K562 (cell line): ENCODE data around the gene UCKL1. TPM values are rescaled to one million over a fixed set of nuclear protein-coding genes. Genes with fewer than 3 reads are reported as not detected.

Experiments
- ATAC-seq: fragments of 200-7000 bp; cut with Tn5 transposase; 3 replicates; pipeline ENCODE4 v1.9.1; 2020; ENCODE audit warnings: moderate library complexity
- BruUV-seq: library from RNA; stranded (reverse); fragments of 400-500 nt; replicated peaks from 2 replicates; lab custom pipeline; 2021; lab: Mats Ljungman, UMichigan
- CTCF ChIA-PET: fragments of 300-600 bp; formaldehyde crosslinking; extraction: SDS; loops from one replicate; lab custom pipeline; 2021; ENCODE audit warnings: low intra/inter-chr PET ratio; lab: Yijun Ruan, JAX
- POLR2A ChIA-PET: fragments of 300-600, 350-650 bp; sonication (Branson Sonifier 250); formaldehyde crosslinking; extraction: SDS; loops from one replicate; lab custom pipeline; 2021; ENCODE audit warnings: antibody characterized with exemption, inconsistent platforms; lab: Yijun Ruan, JAX
- DNase-seq, 4 experiments: peaks; one replicate each; pipeline versions ENCODE4 v3.0.0 to v3.0.0-alpha.2; 2011 to 2018; ENCODE audit warnings: low spot score in 3 of 4, mixed read lengths in 3 of 4; ENCODE audit errors: extremely low read depth in 1 of 4
- FAIRE-seq: peaks from 2 replicates; lab custom pipeline; 2011; peaks lifted over from hg19 to GRCh38; lab: Jason Lieb, UNC
- H2AFZ ChIP-seq: 2 replicates; pipeline ENCODE4 v1.6.0; 2011; ENCODE audit warnings: low read depth, low read length, control low read depth, inconsistent platforms
- H3K27ac ChIP-seq: fragments of 200-600 bp; 3 replicates; pipeline ENCODE4 v1.8.0; 2011; ENCODE audit warnings: low read depth, mild to moderate bottlenecking, control low read depth, inconsistent platforms, low read length, moderate library complexity, mixed read lengths; ENCODE audit errors: extremely low read depth
- H3K27me3 ChIP-seq, 2 experiments: fragments of 300-600 bp in 1 of 2; 2 replicates in 1 of 2; 3 replicates in 1 of 2; pipeline versions ENCODE4 v1.6.0 to v1.8.0; 2011; ENCODE audit warnings: inconsistent platforms in 2 of 2, low read length in 2 of 2, mild to moderate bottlenecking in 1 of 2, mixed read lengths in 1 of 2, moderate library complexity in 1 of 2; ENCODE audit not compliant: control insufficient read depth in 2 of 2, insufficient read depth in 2 of 2
- H3K36me3 ChIP-seq: fragments of 300-600 bp; 3 replicates; pipeline ENCODE4 v1.8.0; 2011; ENCODE audit warnings: mild to moderate bottlenecking, low read length, inconsistent platforms; ENCODE audit not compliant: control insufficient read depth, insufficient read depth
- H3K4me1 ChIP-seq, 2 experiments: fragments of 200-600 bp in 1 of 2; replicated peaks in 1 of 2; 2 replicates in 1 of 2; 3 replicates in 1 of 2; pipeline versions ENCODE4 v1.5.1 to v1.8.0; 2011; ENCODE audit warnings: inconsistent platforms in 2 of 2, low read length in 2 of 2, mild to moderate bottlenecking in 1 of 2, mixed read lengths in 1 of 2, moderate library complexity in 1 of 2; ENCODE audit not compliant: control insufficient read depth in 2 of 2, insufficient read depth in 2 of 2
- H3K4me2 ChIP-seq: 2 replicates; pipeline ENCODE4 v1.6.1; 2011; ENCODE audit warnings: low read length, control low read depth, inconsistent platforms, mixed read lengths; ENCODE audit not compliant: insufficient read depth
- H3K4me3 ChIP-seq: fragments of 200-600 bp; sonication (generic), shearing (Covaris generic); 2 replicates; pipeline ENCODE4 v1.5.1; 2016; ENCODE audit warnings: control low read depth, inconsistent platforms
- H3K79me2 ChIP-seq: fragments of 200-600 bp; 3 replicates; pipeline ENCODE4 v1.8.0; 2011; ENCODE audit warnings: low read length, inconsistent platforms; ENCODE audit not compliant: control insufficient read depth, insufficient read depth
- H3K9ac ChIP-seq, 2 experiments: 2 replicates each; pipeline versions ENCODE4 v1.6.0 to v1.6.1; 2011; ENCODE audit warnings: low read depth in 2 of 2, low read length in 2 of 2, control low read depth in 1 of 2, inconsistent platforms in 1 of 2, mild to moderate bottlenecking in 1 of 2, mixed read lengths in 1 of 2; ENCODE audit not compliant: insufficient read depth in 1 of 2
- H3K9me1 ChIP-seq: one replicate; pipeline ENCODE4 v1.6.0; 2011; ENCODE audit warnings: inconsistent platforms, mild to moderate bottlenecking, low read length, moderate library complexity; ENCODE audit not compliant: control insufficient read depth, insufficient read depth
- H3K9me3 ChIP-seq: replicated peaks from 2 replicates; pipeline ENCODE4 v1.5.1; 2011; ENCODE audit warnings: low read depth, low read length, inconsistent platforms; ENCODE audit not compliant: control insufficient read depth, insufficient read depth
- H4K20me1 ChIP-seq: replicated peaks from 2 replicates; pipeline ENCODE4 v1.6.1; 2011; ENCODE audit warnings: low read length, inconsistent platforms, mixed read lengths; ENCODE audit not compliant: control insufficient read depth, insufficient read depth
- FIP1L1 ChIP-seq: fragments of 200-400 bp; formaldehyde crosslinking; IDR thresholded peaks from 2 replicates; pipeline ENCODE4 v1.6.1; 2018; ENCODE audit warnings: mild to moderate bottlenecking, low read depth, low read length; ENCODE audit not compliant: poor library complexity, severe bottlenecking
- HINFP ChIP-seq: fragments of 450-650 bp; conservative IDR thresholded peaks from 2 replicates; pipeline ENCODE4 v1.6.1; 2016; ENCODE audit warnings: missing genetic modification characterization, low read depth, mild to moderate bottlenecking, control low read depth, missing compliant biosample characterization
- MYC ChIP-seq, 2 experiments: fragments of 250-450 bp in 1 of 2; sonication (Bioruptor Pico) in 1 of 2; IDR thresholded peaks; 2 replicates each; pipeline versions ENCODE4 v1.5.1 to v1.6.1; 2012 to 2021; ENCODE audit warnings: low read depth in 2 of 2, borderline replicate concordance in 1 of 2, improper control_type of control experiment in 1 of 2, low read length in 1 of 2, mild to moderate bottlenecking in 1 of 2, moderate library complexity in 1 of 2
- POLR2A ChIP-seq: fragments of 450-650 bp; conservative IDR thresholded peaks from 2 replicates; pipeline ENCODE4 v1.6.1; 2016
- POLR2G ChIP-seq: fragments of 200-400 bp; formaldehyde crosslinking; IDR thresholded peaks from 2 replicates; pipeline ENCODE4 v1.6.1; 2017; ENCODE audit warnings: low read depth, mild to moderate bottlenecking, antibody characterized with exemption, low read length, moderate library complexity
- RBM22 ChIP-seq: fragments of 200-400 bp; formaldehyde crosslinking; IDR thresholded peaks from 2 replicates; pipeline ENCODE4 v1.6.1; 2018; ENCODE audit warnings: low read length, low read depth; ENCODE audit not compliant: poor library complexity, severe bottlenecking
- STAG1 ChIP-seq: sonication (generic); formaldehyde crosslinking; IDR thresholded peaks from 2 replicates; pipeline ENCODE4 v1.5.0; 2020; ENCODE audit warnings: missing genetic modification reagents, borderline replicate concordance
- TCFL5 ChIP-seq: fragments of 250-450 bp; sonication (Bioruptor Pico); conservative IDR thresholded peaks from 2 replicates; pipeline ENCODE4 v1.6.1; 2021; ENCODE audit warnings: mild to moderate bottlenecking, moderate library complexity, matching md5 sums
- THAP7 ChIP-seq: fragments of 250-450 bp; sonication (Bioruptor Pico); IDR thresholded peaks from 2 replicates; pipeline ENCODE4 v1.5.0; 2021
- XRCC3 ChIP-seq: fragments of 450-650 bp; IDR thresholded peaks from 2 replicates; pipeline ENCODE4 v1.6.1; 2017; ENCODE audit warnings: mild to moderate bottlenecking, moderate library complexity
- ZBTB33 ChIP-seq: sonication (generic); formaldehyde crosslinking; IDR thresholded peaks from 2 replicates; pipeline ENCODE4 v1.8.1; 2023; ENCODE audit warnings: mild to moderate bottlenecking, missing genetic modification reagents
- ZNF263 ChIP-seq: sonication (generic); formaldehyde crosslinking; IDR thresholded peaks from 2 replicates; pipeline ENCODE4 v1.8.0; 2022; ENCODE audit warnings: mild to moderate bottlenecking, missing genetic modification reagents, borderline replicate concordance
- WGBS: fragments of 100-300 bp; shearing (Covaris generic); methylation state at CpG from one replicate; pipeline ENCODE4 v1.1.6; 2016; ENCODE audit warnings: low coverage, mixed read lengths; ENCODE audit not compliant: insufficient coverage; ENCODE audit errors: missing lambda C conversion rate; 5-methylcytosine and 5-hydroxymethylcytosine counted together
- in situ Hi-C: fragments of 300-500 bp; cut with MboI; formaldehyde crosslinking; loops from 4 replicates; pipeline ENCODE4 v1.15.0; 2018; ENCODE audit warnings: inconsistent platforms, mixed read lengths
- intact Hi-C: fragments of 100-400 bp; cut with micrococcal nuclease; formaldehyde crosslinking; loops from 2 replicates; pipeline ENCODE4 v1.14.2; 2022
- polyA plus RNA-seq, 8 experiments: library from polyadenylated mRNA; depleted of rRNA in 4 of 8; stranded (reverse) in 5 of 8; unstranded in 3 of 8; fragments of >200 nt; fragmentation: Nextera tagmentation in 2 of 8; fragmentation: Illumina TruSeq in 1 of 8; extraction: Ambion mirVana in 2 of 8; extraction: Trizol in 1 of 8; gene quantifications; 2 replicates each; pipeline versions ENCODE4 v1.2.1 to v1.2.3, GENCODE V29; 2011 to 2014; ENCODE audit warnings: inconsistent platforms in 1 of 8, missing spikeins in 1 of 8
- total RNA-seq, 7 experiments: library from RNA; depleted of rRNA in 6 of 7; stranded (reverse); fragments of >200 nt in 6 of 7; fragmentation: Illumina TruSeq in 2 of 7; extraction: Trizol in 2 of 7; gene quantifications; 2 replicates each; pipeline versions ENCODE4 v1.2.1 to v1.2.3, GENCODE V29; 2011 to 2021; ENCODE audit warnings: low replicate concordance in 1 of 7

Gene UCKL1
- total and polyA plus RNA-seq, 9 of the 15 experiments (the other 6 are each of a cell fraction or from before 2014, with no cell fraction given): 3.1 to 52.8 (median 24.2) TPM

- TF ChIP-seq MYC (IDR thresholded peaks at IDR 0.05; ENCODE audit: low read depth, low read length): peak; percentile 23; the same call in 1 of the 2 replicates
- no peak for TF ChIP-seq MYC (CRISPR knock-in tag; IDR thresholded peaks at IDR 0.05; ENCODE audit: borderline replicate concordance, low read depth)
- TF ChIP-seq THAP7: no peak
Observed at GRCh38 chr20:63941282-63942081, 14.7 kb downstream of the UCKL1 start (continued).

- POLR2A ChIA-PET: interaction anchor here (0.5 to 1.2 kb wide), 2 partner anchors 16 to 248 kb away, joined by 3 to 4 read pairs; partner anchors contain the start of gene UCKL1
- TF ChIP-seq STAG1 (CRISPR knock-in tag) (no peak), POLR2A (peak; percentile 3; the same call in 1 of the 2 replicates), ZBTB33 (CRISPR knock-in tag) (peak; percentile 20; the same call in 1 of the 2 replicates), XRCC3 (no peak), TCFL5 (no peak), FIP1L1 (peak; percentile 38), POLR2G (peak; percentile 68), HINFP (tag) (no peak), RBM22 (peak; percentile 57), ZNF263 (no peak)
Observed at GRCh38 chr20:63940472-63941266, 15.5 kb downstream of the UCKL1 start.

More at GRCh38 chr20:63940472-63941266, 15.5 kb downstream of the UCKL1 start:
- Histone ChIP-seq H3K27me3 (no peaks in the 10 kb centered on the region), H3K4me1 (peaks cover 8 to 64% of the 10 kb centered on the region in 2 experiments; a peak in 3 of 5 replicates), H3K36me3 (peaks cover 77% of the 10 kb centered on the region; the same call in 2 of the 3 replicates), H3K4me2 (no peak overlapping the region), H3K9me1 (peaks cover 5% of the 10 kb centered on the region), H4K20me1 (peaks cover 21% of the 10 kb centered on the region), H3K79me2 (peaks cover 14% of the 10 kb centered on the region), H3K4me3 (no peak overlapping the region), H2AFZ (no peak overlapping the region), H3K9me3 (no peaks in the 10 kb centered on the region; the same call in 1 of the 2 replicates), H3K27ac (no peak overlapping the region; the same call in 2 of the 3 replicates), H3K9ac (peak overlapping the region in 1 of 2 experiments; percentile 86; a peak in 1 of 4 replicates)
- in situ Hi-C loops (no loop called here), intact Hi-C loops (no loop called here)
- CTCF ChIA-PET: no interaction called here
- DNase-seq (no peak), FAIRE-seq (no peak), ATAC-seq (no peak)
- 97% methylated on average over 24 of the region's 58 CpGs for WGBS
- BruUV-seq: no TSS peak
